Heart right ventricle (tissue), 16 donors: ENCODE measurements around the gene CCSER1. TPM values are rescaled to one million over a fixed set of nuclear protein-coding genes. Genes with fewer than 3 reads are reported as not detected.

ENCODE experiments used
- ATAC-seq, 8 donors: fragments of 200-7000 bp; cut with Tn5 transposase; one replicate each; pipeline ENCODE4 v1.9.1; 2020; ENCODE audit warnings: mild to moderate bottlenecking in 8 of 8, moderate library complexity in 8 of 8, moderate number of reproducible peaks in 1 of 8
- DNase-seq, 2 donors: peaks; one replicate each; pipeline ENCODE4 v3.0.0-alpha.2; 2020
- H3K27ac ChIP-seq, 10 donors: fragments of 200-600 bp; sonication (generic) in 2 of 10; one replicate each; pipeline versions ENCODE4 v1.5.0 to v1.8.0; 2020 to 2022; ENCODE audit warnings: mild to moderate bottlenecking in 3 of 10
- H3K27me3 ChIP-seq, 7 donors: fragments of 200-600 bp; one replicate each; pipeline ENCODE4 v1.8.0; 2021 to 2022; ENCODE audit warnings: mild to moderate bottlenecking in 2 of 7
- H3K36me3 ChIP-seq, 9 donors: fragments of 200-600 bp; sonication (generic) in 1 of 9; one replicate each; pipeline versions ENCODE4 v1.5.0 to v1.8.0; 2020 to 2022; ENCODE audit warnings: mild to moderate bottlenecking in 2 of 9
- H3K4me1 ChIP-seq, 9 donors: fragments of 200-600 bp; sonication (generic) in 1 of 9; one replicate each; pipeline versions ENCODE4 v1.5.0 to v1.8.0; 2020 to 2022; ENCODE audit warnings: mild to moderate bottlenecking in 4 of 9
- H3K4me3 ChIP-seq, 10 donors: fragments of 200-600 bp; sonication (generic) in 2 of 10; one replicate each; pipeline versions ENCODE4 v1.5.0 to v1.8.0; 2020 to 2022; ENCODE audit warnings: mild to moderate bottlenecking in 7 of 10, moderate library complexity in 2 of 10
- H3K9me3 ChIP-seq, 11 donors: fragments of 200-600 bp in 10 of 11; sonication (generic) in 2 of 11; one replicate each; pipeline versions ENCODE4 v1.5.0 to v1.8.0; 2013 to 2022; ENCODE audit warnings: mild to moderate bottlenecking in 2 of 11, control low read depth in 1 of 11, moderate library complexity in 1 of 11
- WGBS, 2 donors: extraction: QIAGEN DNeasy Blood & Tissue Kit; methylation state at CpG; one replicate each; pipeline ENCODE4 v1.1.7; 2013; ENCODE audit warnings: inconsistent platforms in 1 of 2; 5-methylcytosine and 5-hydroxymethylcytosine counted together
- intact Hi-C, 10 donors: fragments of 100-400 bp; cut with DNase I; formaldehyde crosslinking; loops; one replicate each; pipeline versions ENCODE4 v1.11.1 to v1.14.2; 2022
- polyA plus RNA-seq, 2 donors: library from polyadenylated mRNA; stranded (reverse); fragments of 200-250 nt; gene quantifications; one replicate each; pipeline ENCODE4 v1.2.3, GENCODE V29; 2013
- total RNA-seq, 10 donors: library from RNA; stranded (reverse); fragmentation: NEBNext Ultra II Directional in 3 of 10; extraction: Animal tissue kit (Norgen Biotek cat#: 25700) in 3 of 10; gene quantifications; one replicate each; pipeline versions ENCODE4 v1.2.1 to v1.2.4, GENCODE V29; 2021 to 2023
- TF ChIP-seq, protein P1 (sequence below), 9 donors: fragments of 200-600 bp; sonication (generic) in 2 of 9; IDR thresholded peaks; one replicate each; pipeline versions ENCODE4 v1.5.0 to v1.8.0; 2021 to 2022; ENCODE audit warnings: antibody characterized with exemption in 9 of 9, mild to moderate bottlenecking in 5 of 9, moderate library complexity in 1 of 9
- donor health status: Arrhythmogenic right ventricular cardiomyopathy.
- donor health status: ischemic (EF 13 %, LVEDD 7.1; RV severe dilation, severe dysfunction).
- donor health status: healthy with polysubstance abuse.
- donor health status: DM: no; HTN: yes; CAD: no.
- donor health status: DM: no; HTN: no; CAD: no.
- donor health status: ischemic (EF 25% LVEDD 6.9; RV normal size, moderate dysfunction).
- donor health status: ischemic (EF 25% LVEDD 5.7; RV mildly dilated, moderate dysfunction).
- donor health status: healthy.
- donor health status: DM: yes; HTN: yes; CAD: no.
- donor health status: Ischemic cardiomyopathy.
- donor health status: ischemic (EF 35%, LVEDD 5.7; RV mildly dilated, moderate dysfunction).
- donor health status: nonischemic (EF 11% LVEDD 7.7; RV severe dilation, severe dysfunction).
- donor health status: DM: yes; HTN: yes; CAD: no.
- donor health status: PGD.
- donor health status: ischemic (EF 29% LVEDD 5.4; RV normal size, mild dysfunction).
- donor health status: nonischemic (EF 23%, LVEDD 6.1; RV moderate dilation, normal function).

CCSER1 gene
- total and polyA plus RNA-seq, 12 donors = 1.5 to 16.4 (median 12.0) TPM

DNA sequence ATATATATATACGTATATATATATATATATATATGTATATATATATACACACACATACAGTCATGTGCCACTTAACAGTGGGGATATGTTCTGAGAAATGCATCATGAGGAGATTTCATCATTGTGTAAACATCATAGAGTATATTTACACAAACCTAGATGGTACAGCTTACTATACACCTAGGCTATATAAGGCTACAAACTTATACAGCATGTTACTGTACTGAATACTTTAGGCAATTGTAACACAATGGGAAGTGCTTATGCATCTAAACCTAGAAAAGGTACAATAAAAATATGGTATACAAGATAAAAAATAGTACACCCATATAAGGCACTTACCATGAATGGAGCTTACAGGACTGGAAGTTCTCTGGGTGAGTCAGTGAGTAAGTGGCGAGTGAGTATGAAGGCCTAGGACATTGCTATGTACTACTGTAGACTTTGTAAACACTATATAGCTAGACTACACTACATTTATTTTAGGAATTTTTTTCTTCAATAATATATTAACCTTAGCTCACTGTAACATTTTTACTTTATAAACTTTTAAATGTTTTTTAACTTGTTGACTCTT, 13.2 kb upstream of the CCSER1 start:
- Histone ChIP-seq H3K4me1 (no peaks in the 10 kb centered on the region), H3K27me3 (no peaks in the 10 kb centered on the region), H3K36me3 (no peaks in the 10 kb centered on the region), H3K27ac (no peak overlapping the region), H3K4me3 (no peak overlapping the region), H3K9me3 (no peaks in the 10 kb centered on the region)
- TF ChIP-seq, protein P1, sequence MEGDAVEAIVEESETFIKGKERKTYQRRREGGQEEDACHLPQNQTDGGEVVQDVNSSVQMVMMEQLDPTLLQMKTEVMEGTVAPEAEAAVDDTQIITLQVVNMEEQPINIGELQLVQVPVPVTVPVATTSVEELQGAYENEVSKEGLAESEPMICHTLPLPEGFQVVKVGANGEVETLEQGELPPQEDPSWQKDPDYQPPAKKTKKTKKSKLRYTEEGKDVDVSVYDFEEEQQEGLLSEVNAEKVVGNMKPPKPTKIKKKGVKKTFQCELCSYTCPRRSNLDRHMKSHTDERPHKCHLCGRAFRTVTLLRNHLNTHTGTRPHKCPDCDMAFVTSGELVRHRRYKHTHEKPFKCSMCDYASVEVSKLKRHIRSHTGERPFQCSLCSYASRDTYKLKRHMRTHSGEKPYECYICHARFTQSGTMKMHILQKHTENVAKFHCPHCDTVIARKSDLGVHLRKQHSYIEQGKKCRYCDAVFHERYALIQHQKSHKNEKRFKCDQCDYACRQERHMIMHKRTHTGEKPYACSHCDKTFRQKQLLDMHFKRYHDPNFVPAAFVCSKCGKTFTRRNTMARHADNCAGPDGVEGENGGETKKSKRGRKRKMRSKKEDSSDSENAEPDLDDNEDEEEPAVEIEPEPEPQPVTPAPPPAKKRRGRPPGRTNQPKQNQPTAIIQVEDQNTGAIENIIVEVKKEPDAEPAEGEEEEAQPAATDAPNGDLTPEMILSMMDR (IDR thresholded peaks at IDR 0.05) = no peak
- intact Hi-C loops = no loop called here
- 65 to 100% methylated on average over 1 to 2 of the region's 2 CpGs for WGBS, 2 donors
- ATAC-seq (no peak), DNase-seq (no peak)

DNA sequence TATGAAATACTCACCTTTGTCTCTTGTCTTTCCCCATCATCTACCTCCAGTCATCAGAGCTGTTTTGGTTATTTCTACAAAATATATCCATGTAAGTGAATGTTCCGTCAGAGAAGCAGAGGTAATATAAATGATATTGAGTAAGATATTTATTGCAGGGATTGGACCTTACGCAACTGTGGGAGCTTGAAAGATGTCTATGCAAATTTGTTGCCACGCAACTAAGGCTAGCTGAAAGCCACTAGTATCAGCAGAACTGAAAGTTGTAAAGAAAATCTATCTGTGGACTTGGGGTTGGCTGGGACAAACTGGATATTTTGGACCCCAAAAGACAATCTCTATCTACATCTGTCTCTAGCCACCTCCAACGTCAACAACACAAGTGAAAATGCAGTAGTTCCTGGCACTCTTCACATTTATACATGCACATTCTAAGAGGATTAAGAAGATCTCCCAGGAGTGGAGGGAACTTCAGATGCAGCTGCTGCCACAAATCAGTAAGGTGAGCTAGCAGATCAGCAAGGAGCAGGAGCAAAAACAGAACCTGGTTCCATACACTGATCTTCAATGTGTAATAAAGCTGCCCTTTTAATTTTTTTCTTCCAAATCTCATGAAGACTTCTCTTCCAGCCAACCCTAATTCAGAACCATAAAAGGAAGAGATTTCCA, 8.5 kb upstream of the CCSER1 start:
- 55 to 61% methylated on average over 4 of the region's 4 CpGs for WGBS, 2 donors
- no peaks in the 10 kb centered on the region for H3K27me3 ChIP-seq
- intact Hi-C loops = loop anchor here in 1 of 10 donors (2.0 kb wide), 1 partner anchor 172 kb away; no protein-coding TSS in a partner anchor
- DNase-seq (no peak), ATAC-seq (no peak)
- H3K4me3 ChIP-seq = no peak overlapping the region
- H3K27ac ChIP-seq = no peak overlapping the region
- no peaks in the 10 kb centered on the region for H3K36me3 ChIP-seq
- H3K9me3 ChIP-seq = no peaks in the 10 kb centered on the region
- TF ChIP-seq, protein P1 (IDR thresholded peaks at IDR 0.05) = no peak
- H3K4me1 ChIP-seq = no peaks in the 10 kb centered on the region

DNA sequence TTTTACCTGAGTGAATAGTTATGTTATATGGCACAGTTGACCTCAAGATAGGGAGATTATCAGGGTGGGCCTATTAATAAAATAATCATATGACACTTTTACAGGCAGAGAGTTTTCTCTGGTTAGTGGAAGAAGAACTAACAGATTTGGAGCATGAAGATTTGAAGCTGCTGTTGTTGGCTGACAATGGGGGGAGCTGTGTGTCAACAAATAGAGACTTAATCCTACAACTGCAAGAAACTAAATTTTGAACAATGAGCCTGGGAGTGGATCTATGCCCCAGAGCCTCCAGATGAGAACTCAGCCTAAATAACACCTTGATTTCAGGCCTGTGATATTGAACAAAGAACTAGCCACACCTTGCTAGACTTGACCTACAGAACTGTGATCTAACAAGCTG, 7.2 kb upstream of the CCSER1 start:
- Histone ChIP-seq H3K4me1 (no peaks in the 10 kb centered on the region), H3K4me3 (no peak overlapping the region), H3K36me3 (no peaks in the 10 kb centered on the region), H3K9me3 (no peaks in the 10 kb centered on the region), H3K27me3 (no peaks in the 10 kb centered on the region), H3K27ac (no peak overlapping the region)
- TF ChIP-seq, protein P1 (IDR thresholded peaks at IDR 0.05) = peak in 7 of 9 donors; percentile 8 to 61 (median 45)
- DNase-seq (peak in 1 of 2 donors; percentile 8), ATAC-seq (peak in 3 of 8 donors; percentile 4 to 56 (median 46))
- intact Hi-C loops = loop anchor here in 6 of 10 donors (2.0 to 10.0 kb wide), 4 partner anchors 165 to 175 kb away; no protein-coding TSS in a partner anchor

DNA sequence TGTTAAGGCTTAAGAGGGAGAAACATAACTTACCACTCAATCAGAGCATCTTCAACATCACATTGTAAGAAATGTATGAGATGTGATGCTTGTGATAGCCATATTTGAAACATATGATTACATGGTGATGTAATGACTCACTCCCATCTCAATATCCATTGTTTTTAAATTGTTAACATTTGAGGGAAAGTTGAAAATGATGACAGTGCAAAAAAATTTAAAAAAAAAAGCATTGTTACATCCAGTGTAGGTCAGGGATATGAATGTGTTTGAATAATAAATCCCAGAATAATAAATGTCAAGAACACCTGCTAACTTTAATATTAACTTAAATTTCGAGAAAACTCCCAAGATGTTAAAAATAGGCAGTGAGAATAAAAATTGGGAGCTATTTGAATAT, 6.4 kb upstream of the CCSER1 start:
- Histone ChIP-seq H3K9me3 (no peaks in the 10 kb centered on the region), H3K4me1 (no peaks in the 10 kb centered on the region), H3K36me3 (no peaks in the 10 kb centered on the region), H3K27me3 (peaks cover 0 to 4% (median 0%) of the 10 kb centered on the region in 7 donors), H3K4me3 (no peak overlapping the region), H3K27ac (no peak overlapping the region)
- TF ChIP-seq, protein P1 (IDR thresholded peaks at IDR 0.05) = no peak
- intact Hi-C loops = loop anchor here in 6 of 10 donors (2.0 to 10.0 kb wide), 4 partner anchors 164 to 174 kb away; no protein-coding TSS in a partner anchor
- ATAC-seq = no peak
- DNase-seq = no peak
- 69 to 73% methylated on average over 1 of the region's 1 CpG for WGBS, 2 donors
